GM13976 (cell line): ENCODE data around the gene FBXO30.

Source experiments
- DNase-seq: peaks from one replicate; pipeline ENCODE4 v3.0.0; 2012; ENCODE audit warnings: low spot score
- in situ Hi-C: fragments of 300-500 bp; cut with MboI; formaldehyde crosslinking; loops from one replicate; pipeline ENCODE4 v1.12.0; 2022; ENCODE audit warnings: low sequenced_read_pairs, mixed read lengths, inconsistent platforms; ENCODE audit not compliant: unreplicated experiment
- TF ChIP-seq, protein P1 (sequence below): IDR thresholded peaks from 2 replicates; pipeline ENCODE4 v1.5.1; 2012; ENCODE audit warnings: borderline replicate concordance, mild to moderate bottlenecking; ENCODE audit not compliant: insufficient read depth; ENCODE audit errors: extremely low read depth, missing control alignments, control extremely low read depth

The FBXO30 gene

DNA sequence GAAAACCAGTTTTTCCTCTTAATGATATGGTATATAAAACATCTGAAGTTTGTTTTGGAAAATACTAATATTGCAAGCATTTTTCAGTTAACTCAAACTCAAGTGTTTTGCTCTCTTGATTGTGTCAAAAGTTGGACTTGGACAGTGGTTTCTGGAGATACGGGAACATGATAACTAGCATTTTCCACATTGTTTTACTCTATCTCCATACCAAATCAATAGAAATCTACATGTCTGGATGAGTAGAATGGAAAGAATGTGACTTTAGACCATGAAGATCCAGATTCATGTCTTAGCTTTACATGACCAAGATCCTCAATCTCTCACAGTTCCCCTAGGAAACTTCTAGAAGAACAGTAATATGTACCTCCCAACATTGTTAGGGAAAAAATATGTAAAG, 22.2 kb upstream of the FBXO30 start:
- TF ChIP-seq, protein P1, sequence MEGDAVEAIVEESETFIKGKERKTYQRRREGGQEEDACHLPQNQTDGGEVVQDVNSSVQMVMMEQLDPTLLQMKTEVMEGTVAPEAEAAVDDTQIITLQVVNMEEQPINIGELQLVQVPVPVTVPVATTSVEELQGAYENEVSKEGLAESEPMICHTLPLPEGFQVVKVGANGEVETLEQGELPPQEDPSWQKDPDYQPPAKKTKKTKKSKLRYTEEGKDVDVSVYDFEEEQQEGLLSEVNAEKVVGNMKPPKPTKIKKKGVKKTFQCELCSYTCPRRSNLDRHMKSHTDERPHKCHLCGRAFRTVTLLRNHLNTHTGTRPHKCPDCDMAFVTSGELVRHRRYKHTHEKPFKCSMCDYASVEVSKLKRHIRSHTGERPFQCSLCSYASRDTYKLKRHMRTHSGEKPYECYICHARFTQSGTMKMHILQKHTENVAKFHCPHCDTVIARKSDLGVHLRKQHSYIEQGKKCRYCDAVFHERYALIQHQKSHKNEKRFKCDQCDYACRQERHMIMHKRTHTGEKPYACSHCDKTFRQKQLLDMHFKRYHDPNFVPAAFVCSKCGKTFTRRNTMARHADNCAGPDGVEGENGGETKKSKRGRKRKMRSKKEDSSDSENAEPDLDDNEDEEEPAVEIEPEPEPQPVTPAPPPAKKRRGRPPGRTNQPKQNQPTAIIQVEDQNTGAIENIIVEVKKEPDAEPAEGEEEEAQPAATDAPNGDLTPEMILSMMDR: no peak
- in situ Hi-C loops: no loop called here
- no peak for DNase-seq

DNA sequence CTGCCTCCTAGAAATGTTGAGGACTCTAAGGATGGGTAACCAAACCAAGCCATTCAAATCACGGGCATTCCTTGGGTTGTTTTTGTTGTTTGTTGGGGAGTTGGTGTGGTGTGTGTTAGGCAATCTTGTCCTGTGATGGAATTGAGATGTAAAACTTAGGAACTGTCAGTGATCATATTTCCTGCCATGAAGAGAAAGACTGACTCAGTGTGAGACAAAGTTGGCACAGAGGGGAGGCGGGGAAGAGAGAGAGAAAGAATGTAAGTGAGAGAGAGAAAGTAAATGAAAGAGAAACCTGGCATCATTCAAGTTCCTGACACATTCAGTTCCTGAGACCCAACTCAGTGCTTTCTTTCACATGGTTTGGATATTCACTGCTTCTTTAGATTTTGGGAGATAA, 21.6 kb upstream of the FBXO30 start:
- in situ Hi-C loops: no loop called here
- no peak for DNase-seq
- TF ChIP-seq, protein P1: no peak

DNA sequence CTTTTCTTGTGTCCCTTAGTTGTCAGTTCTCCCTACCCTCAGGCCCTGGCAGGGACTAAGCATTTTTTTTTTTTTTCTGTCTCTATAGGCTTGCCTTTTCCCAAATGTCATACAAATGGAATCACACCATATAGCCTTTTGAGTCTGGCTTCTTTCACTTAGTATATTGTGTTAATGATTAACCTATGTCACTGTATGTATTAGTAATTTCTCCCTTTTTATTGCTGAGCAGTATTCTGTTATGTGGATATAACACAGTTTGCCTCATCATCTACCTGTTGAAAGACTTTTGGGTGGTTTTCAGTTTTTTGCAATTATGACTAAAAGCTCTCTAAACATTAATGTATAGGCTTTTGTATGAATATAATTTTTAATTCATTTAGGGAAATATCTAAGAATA, 16.0 kb upstream of the FBXO30 start:
- in situ Hi-C loops: no loop called here
- TF ChIP-seq, protein P1: no peak

DNA sequence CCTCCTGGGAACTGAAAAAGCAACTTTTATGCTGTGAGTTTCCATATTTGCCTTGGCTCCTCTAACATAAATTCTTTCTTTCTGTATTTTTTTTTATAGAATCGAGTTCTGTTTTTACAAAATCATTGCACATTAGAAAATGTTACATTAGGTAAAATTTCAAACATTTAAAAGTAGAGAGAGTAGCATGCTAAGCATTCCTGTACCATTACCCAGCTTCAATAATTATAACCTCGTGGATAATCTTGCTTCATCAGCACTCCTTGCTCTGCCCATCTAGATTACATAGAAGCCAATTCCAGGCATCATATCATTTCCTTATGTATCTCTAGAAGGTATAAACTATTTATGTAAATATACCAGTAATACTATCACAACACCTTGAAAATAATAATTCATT, 15.4 kb upstream of the FBXO30 start:
- in situ Hi-C loops: no loop called here
- no peak for DNase-seq
- TF ChIP-seq, protein P1: no peak

More for the DNA sequence above, 16.0 kb upstream of the FBXO30 start:
- DNase-seq: no peak

DNA sequence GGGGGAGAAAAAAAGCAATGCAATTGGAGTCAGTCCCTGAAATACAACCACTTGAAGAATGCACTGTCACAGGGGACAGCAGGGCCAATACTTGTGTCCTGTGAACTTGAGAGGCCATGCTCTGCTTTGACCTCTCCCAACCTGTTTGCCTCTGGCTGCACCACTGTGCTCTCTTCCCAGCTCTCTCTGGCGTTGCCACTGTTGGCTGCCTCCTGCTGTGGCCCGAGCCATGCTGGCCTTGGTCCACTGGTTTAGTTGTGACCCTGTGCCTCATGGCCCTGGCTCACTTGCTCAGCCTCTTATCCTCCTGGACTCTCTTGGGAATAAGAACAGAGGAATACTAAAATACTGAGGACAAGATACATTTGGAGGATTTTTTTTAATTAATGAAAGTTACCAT, 14.5 kb upstream of the FBXO30 start:
- no peak for DNase-seq
- TF ChIP-seq, protein P1: no peak
- in situ Hi-C loops: no loop called here

DNA sequence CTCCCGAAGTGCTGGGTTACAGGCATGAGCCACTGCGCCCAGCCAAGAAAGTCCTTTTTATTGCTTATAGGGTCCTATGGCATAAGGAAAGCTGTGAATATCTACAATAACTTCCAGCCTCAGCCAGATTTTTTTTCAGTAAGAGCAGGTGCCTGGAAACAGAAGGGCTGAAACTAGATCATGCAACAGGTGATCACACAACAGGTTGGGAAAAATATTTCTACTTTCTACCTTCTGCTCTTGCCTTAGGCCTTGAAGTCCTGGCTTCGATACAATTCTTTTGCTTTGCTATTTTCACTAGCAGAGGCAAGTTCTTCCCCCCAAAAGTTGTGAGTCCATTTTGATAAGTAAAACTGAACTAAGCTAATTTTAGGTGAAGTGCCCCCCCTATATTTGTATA, 9.7 kb upstream of the FBXO30 start:
- TF ChIP-seq, protein P1: no peak
- in situ Hi-C loops: no loop called here
- no peak for DNase-seq
